SK-N-MC (cell line): Measurements from ENCODE around the gene IGLL5.

ENCODE experiments used
- DNase-seq: peaks from one replicate; pipeline ENCODE4 v3.0.0-alpha.2; 2011; ENCODE audit warnings: low read depth, low spot score
- H3K27ac ChIP-seq: fragments of 200-600 bp; sonication (generic); 2 replicates; pipeline ENCODE4 v1.5.1; 2016; ENCODE audit warnings: mixed run types
- H3K36me3 ChIP-seq: fragments of 200-600 bp; sonication (generic); 2 replicates; pipeline ENCODE4 v1.6.1; 2017; ENCODE audit warnings: antibody characterized with exemption, low read length, mixed read lengths; ENCODE audit not compliant: insufficient read depth
- H3K4me3 ChIP-seq: fragments of 200-600 bp; sonication (generic); 2 replicates; pipeline ENCODE4 v1.5.1; 2016
- H3K9ac ChIP-seq: fragments of 200-600 bp; sonication (generic); 2 replicates; pipeline ENCODE4 v1.8.0; 2017; ENCODE audit warnings: mixed run types, mixed read lengths; ENCODE audit not compliant: insufficient read length
- H3K9me3 ChIP-seq: fragments of 200-600 bp; sonication (generic); 2 replicates; pipeline ENCODE4 v1.6.1; 2017; ENCODE audit warnings: low read depth, mild to moderate bottlenecking, antibody characterized with exemption, low read length, moderate library complexity, mixed read lengths
- EZH2 ChIP-seq: fragments of 200-600 bp; sonication (generic); IDR thresholded peaks from one replicate; pipeline ENCODE4 v1.6.1; 2017; ENCODE audit warnings: antibody characterized with exemption
- FOXP2 ChIP-seq: optimal IDR thresholded peaks from 2 replicates; pipeline ENCODE3; 2011; ENCODE audit warnings: mild to moderate bottlenecking, moderate library complexity; ENCODE audit not compliant: insufficient read depth; ENCODE audit errors: extremely low read length, control extremely low read depth
- POLR2AphosphoS5 ChIP-seq: IDR thresholded peaks from 2 replicates; pipeline ENCODE4 v1.6.1; 2012; ENCODE audit warnings: mild to moderate bottlenecking, low read depth, low read length, borderline replicate concordance

IGLL5 gene

DNA sequence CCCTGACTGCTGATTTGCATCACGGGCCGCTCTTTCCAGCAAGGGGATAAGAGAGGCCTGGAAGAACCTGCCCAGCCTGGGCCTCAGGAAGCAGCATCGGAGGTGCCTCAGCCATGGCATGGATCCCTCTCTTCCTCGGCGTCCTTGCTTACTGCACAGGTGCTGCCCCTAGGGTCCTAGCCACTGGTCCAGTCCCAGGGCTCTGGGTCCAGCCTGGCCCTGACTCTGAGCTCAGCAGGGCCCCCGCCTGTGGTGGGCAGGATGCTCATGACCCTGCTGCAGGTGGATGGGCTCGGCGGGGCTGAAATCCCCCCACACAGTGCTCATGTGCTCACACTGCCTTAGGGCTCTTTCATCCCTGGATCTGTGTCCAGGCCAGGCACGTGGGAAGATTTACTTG, 7.0 kb upstream of the IGLL5 start:
- no peak overlapping the region for H3K27ac ChIP-seq
- H3K9me3 ChIP-seq = no peaks in the 10 kb centered on the region
- H3K36me3 ChIP-seq = no peaks in the 10 kb centered on the region
- DNase-seq = no peak
- H3K9ac ChIP-seq = no peak overlapping the region
- H3K4me3 ChIP-seq = no peak overlapping the region
- TF ChIP-seq POLR2AphosphoS5 = no peak
- TF ChIP-seq FOXP2 = no peak
- TF ChIP-seq EZH2 = no peak

DNA sequence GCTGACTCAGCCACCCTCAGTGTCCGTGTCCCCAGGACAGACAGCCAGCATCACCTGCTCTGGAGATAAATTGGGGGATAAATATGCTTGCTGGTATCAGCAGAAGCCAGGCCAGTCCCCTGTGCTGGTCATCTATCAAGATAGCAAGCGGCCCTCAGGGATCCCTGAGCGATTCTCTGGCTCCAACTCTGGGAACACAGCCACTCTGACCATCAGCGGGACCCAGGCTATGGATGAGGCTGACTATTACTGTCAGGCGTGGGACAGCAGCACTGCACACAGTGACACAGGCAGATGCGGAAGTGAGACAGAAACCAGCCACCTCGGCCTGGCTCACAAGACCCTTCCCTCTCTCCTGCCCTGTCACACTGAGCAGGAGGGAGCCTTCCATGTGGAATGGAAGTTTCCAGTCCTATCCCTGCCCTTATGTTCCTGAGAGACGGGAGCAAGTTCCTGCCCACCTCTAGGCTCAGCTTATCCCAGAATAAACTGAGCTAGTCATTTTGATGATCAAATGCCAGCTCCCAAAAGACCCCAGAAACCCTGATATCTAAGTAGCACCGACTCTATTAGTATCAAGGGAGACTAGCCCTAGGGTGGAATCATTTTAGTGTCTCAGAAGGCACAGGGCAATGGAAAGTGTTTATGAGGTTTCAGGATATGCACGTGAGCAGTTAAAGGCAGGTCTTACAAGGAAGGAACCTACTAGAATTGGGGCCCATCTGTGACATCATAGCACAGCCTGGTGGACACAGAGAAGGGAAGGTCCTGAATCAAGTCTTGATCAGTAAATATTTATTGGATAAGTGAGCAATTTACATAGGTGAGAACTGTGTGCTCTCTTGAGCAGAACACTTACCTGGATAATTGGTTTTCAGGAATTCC, 6.3 kb upstream of the IGLL5 start:
- H3K36me3 ChIP-seq = no peaks in the 10 kb centered on the region
- no peak overlapping the region for H3K4me3 ChIP-seq
- TF ChIP-seq POLR2AphosphoS5 = no peak
- H3K9ac ChIP-seq = no peak overlapping the region
- no peak overlapping the region for H3K27ac ChIP-seq
- no peaks in the 10 kb centered on the region for H3K9me3 ChIP-seq
- no peak for DNase-seq

DNA sequence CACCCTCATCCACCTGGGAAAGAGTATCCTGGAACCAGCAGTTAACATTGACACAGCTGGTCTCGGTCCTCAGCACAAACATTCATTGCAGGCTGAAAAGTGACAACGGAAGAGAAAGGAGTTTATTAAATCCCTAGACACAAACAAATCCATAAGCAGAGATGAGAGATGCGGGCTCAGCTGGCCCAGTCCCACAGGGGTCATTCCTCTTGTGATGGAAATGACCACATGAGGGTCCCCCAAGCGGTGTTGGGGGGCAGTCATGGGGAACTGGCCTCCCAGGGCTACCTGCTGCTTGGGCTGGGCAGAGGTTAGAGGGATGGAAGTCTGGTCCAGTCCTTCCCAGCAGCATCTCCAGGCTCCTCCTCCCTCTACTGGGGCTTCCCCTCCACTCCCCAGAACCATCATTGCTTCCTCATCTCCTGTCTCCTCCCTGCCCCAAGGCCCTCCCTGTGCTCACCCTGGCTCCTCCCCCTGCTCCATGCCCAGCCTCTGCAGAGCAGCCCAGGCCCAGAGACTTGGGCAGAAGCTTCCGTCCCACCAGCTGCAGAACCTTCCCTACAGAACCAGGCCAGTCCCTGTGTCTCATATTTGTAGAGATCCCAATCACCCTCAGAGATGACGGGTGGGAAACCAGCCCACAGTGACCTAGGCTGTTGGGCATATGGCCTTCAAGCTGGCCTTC, 5.4 kb upstream of the IGLL5 start:
- H3K9me3 ChIP-seq = no peaks in the 10 kb centered on the region
- no peak for DNase-seq
- H3K36me3 ChIP-seq = no peaks in the 10 kb centered on the region
- no peak for TF ChIP-seq FOXP2
- no peak for TF ChIP-seq EZH2
- TF ChIP-seq POLR2AphosphoS5 = no peak
- no peak overlapping the region for H3K4me3 ChIP-seq
- H3K9ac ChIP-seq = no peak overlapping the region
- no peak overlapping the region for H3K27ac ChIP-seq

DNA sequence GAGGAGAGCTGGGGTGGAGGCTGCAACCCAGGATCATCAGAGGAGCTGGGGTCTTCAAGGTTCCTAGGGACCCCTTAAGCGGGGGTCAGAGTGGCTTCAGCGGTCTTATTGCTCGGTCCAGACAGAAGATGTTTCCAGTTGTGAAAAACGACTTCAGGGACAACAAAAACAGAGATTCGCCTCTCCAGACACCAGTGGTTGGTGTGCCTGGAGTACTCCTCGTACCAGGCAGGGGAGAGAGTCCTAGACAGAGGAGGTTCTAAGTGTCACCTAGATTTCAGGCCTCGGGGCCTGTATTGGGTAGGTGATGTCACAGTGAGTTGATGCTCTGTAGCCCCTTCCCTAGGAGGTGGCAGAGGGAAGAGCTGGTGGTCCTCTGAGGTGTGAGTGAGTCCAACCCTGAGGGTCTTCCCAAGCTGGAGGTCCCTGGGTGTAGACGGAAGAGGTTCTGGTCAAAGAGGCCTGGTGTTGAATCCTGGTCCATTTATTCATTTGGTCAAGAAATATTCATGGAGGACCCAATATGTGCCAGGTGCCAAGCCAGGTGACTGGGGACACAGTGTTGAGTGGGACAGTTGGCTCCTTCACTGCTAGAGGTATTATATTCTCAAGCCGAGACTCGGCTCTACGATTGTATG, 4.4 kb upstream of the IGLL5 start:
- Histone ChIP-seq H3K9me3 (no peaks in the 10 kb centered on the region), H3K9ac (no peak overlapping the region), H3K36me3 (no peaks in the 10 kb centered on the region), H3K4me3 (no peak overlapping the region), H3K27ac (no peak overlapping the region)
- no peak for DNase-seq
- TF ChIP-seq POLR2AphosphoS5 (no peak), EZH2 (no peak), FOXP2 (no peak)

DNA sequence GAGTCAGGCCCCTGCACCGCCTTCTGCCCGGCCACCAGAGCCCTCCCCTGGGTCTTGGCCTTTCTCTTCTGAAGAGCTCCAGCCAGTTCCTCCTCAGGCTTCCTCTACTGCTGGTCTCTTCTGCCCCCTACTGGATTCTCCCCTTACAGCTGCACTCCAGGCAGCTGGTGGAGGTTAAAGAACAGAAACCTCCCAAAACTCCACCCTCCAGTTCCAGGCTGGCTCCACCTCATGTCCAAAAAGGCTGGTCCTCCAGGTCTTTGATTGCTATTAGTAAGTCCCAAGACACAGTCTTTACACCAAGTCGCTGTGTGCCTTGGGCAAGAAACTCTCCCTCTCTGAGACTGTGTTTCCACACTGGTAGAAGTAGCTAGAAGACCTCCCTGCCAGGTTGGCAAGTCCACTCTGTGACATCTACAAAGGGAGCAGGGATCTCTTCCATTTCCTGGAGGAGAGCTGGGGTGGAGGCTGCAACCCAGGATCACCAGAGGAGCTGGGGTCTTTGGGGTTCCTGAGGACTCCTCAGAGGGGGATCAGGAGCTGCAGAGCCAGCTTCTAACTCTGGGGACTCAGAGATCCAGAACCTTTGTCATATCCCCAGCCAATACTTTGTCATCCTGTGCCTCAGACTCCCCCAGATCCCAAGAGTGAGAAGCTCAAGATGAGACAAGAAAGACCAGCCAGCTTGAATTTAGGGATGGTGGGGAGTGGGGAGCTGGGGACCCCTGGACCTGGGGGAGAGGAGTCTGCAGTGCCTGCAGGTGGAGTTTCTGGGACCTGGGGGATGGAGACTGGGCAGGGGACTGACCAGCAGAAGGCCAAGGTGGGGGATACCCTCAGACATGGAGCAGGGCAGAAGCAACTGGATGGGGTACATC, 3.4 kb upstream of the IGLL5 start:
- TF ChIP-seq POLR2AphosphoS5 (no peak), FOXP2 (no peak), EZH2 (no peak)
- Histone ChIP-seq H3K9me3 (no peaks in the 10 kb centered on the region), H3K4me3 (no peak overlapping the region), H3K9ac (no peak overlapping the region), H3K36me3 (no peaks in the 10 kb centered on the region), H3K27ac (no peak overlapping the region)
- DNase-seq = no peak

DNA sequence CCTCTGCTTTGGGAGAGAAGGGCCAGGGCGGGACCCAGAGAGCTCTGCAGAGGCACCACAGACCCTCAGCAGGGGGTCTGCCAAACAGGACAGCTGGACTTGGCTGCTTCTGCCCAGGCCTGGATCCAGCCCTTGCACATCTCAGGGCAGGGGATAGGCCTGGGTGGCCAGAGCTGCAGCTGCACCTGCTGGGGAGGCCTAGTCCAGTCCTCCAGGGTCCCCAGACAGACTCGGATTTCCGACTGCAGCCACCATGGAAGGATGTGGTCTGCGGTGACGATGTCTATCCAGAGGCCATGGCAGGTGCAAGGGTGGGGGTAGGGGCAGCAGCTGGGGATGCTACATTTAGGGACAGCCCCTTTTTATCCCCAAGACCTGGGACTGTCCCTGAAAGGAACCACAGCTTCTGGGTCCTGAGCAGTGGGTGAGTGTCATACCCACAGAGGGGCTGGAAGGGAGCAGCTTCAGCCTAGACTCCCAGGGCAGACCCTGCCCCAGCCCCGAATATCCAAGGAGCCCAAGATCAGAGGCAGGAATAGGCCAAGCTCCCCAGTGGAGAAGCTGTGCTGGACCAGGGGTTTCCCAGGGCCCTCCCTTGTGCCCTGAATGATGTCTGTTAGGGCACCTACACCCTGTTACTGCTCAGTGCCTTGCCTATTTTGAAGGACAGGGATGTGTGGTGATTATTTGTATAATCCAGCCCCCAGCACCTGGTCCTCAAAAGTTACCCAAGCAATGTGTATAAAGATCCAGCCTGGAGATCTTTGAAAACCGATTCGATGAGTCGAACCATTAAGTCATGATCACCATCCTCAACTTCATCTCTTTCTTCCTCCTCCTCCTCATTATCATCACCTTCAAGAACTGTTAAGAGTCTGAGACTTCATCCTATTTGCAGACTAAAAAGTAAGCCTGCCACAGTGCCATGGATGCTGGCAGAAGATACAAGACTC, 2.5 kb upstream of the IGLL5 start:
- Histone ChIP-seq H3K27ac (no peak overlapping the region), H3K4me3 (no peak overlapping the region), H3K36me3 (no peaks in the 10 kb centered on the region), H3K9ac (no peak overlapping the region), H3K9me3 (no peaks in the 10 kb centered on the region)
- TF ChIP-seq POLR2AphosphoS5 = no peak
- no peak for TF ChIP-seq EZH2
- TF ChIP-seq FOXP2 = no peak
- no peak for DNase-seq

DNA sequence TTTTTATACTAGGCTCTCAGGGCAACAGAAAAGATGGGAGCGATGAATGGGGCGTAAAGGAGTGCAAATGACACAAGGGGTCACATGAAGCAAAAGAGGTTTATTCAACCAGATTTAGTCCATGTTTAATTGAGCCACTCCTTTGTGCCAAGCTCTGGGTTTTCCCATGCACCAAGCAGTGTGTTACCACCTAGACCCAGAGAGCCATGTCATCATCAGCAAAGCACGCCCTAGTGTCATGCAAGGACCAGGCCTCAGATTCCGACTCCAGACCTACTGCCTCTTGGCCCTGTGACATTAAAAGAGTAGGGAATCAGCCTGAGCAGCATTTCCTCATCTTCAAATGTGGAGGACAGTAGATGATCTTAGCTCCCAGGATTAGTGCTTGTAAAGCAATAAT, 1.1 kb upstream of the IGLL5 start:
- TF ChIP-seq FOXP2 (no peak), POLR2AphosphoS5 (no peak), EZH2 (no peak)
- H3K36me3 ChIP-seq = no peaks in the 10 kb centered on the region
- no peak overlapping the region for H3K4me3 ChIP-seq
- no peaks in the 10 kb centered on the region for H3K9me3 ChIP-seq
- H3K27ac ChIP-seq = no peak overlapping the region
- no peak overlapping the region for H3K9ac ChIP-seq
- no peak for DNase-seq
